ENCODE measurements around the gene FOLR1.

GRCh38 chr11:72223615-72224563, 31.9 kb downstream of the FOLR1 start:
- no peak for TF ChIP-seq CTCF (IDR thresholded peaks at IDR 0.05)
- no peak for TF ChIP-seq POLR2A (IDR thresholded peaks at IDR 0.05)

Data from lower leg skin (tissue), 3 donors.